WTC11 (cell line): ENCODE measurements around the gene CSK.

ENCODE experiments used
- NR2C2 ChIP-seq: sonication (generic); formaldehyde crosslinking; IDR thresholded peaks from 2 replicates; pipeline ENCODE4 v1.8.0; 2022; ENCODE audit warnings: mild to moderate bottlenecking, missing genetic modification reagents
- ZNF396 ChIP-seq: fragments of 250-450 bp; sonication (Bioruptor Pico); IDR thresholded peaks from 2 replicates; pipeline ENCODE4 v1.8.0; 2021; ENCODE audit warnings: mild to moderate bottlenecking, moderate library complexity, borderline replicate concordance
- TF ChIP-seq, protein P1 (sequence below): fragments of 200-600 bp; IDR thresholded peaks from 2 replicates; pipeline ENCODE4 v1.8.0; 2022; ENCODE audit warnings: antibody characterized with exemption
- TF ChIP-seq, protein P2 (sequence below): sonication (generic); formaldehyde crosslinking; IDR thresholded peaks from 2 replicates; pipeline ENCODE4 v1.8.1; 2023; ENCODE audit warnings: mild to moderate bottlenecking, missing genetic modification reagents, moderate library complexity
- TF ChIP-seq, protein P3 (sequence below): sonication (generic); formaldehyde crosslinking; IDR thresholded peaks from 2 replicates; pipeline ENCODE4 v1.8.0; 2023; ENCODE audit warnings: missing genetic modification reagents, mild to moderate bottlenecking, borderline replicate concordance

DNA sequence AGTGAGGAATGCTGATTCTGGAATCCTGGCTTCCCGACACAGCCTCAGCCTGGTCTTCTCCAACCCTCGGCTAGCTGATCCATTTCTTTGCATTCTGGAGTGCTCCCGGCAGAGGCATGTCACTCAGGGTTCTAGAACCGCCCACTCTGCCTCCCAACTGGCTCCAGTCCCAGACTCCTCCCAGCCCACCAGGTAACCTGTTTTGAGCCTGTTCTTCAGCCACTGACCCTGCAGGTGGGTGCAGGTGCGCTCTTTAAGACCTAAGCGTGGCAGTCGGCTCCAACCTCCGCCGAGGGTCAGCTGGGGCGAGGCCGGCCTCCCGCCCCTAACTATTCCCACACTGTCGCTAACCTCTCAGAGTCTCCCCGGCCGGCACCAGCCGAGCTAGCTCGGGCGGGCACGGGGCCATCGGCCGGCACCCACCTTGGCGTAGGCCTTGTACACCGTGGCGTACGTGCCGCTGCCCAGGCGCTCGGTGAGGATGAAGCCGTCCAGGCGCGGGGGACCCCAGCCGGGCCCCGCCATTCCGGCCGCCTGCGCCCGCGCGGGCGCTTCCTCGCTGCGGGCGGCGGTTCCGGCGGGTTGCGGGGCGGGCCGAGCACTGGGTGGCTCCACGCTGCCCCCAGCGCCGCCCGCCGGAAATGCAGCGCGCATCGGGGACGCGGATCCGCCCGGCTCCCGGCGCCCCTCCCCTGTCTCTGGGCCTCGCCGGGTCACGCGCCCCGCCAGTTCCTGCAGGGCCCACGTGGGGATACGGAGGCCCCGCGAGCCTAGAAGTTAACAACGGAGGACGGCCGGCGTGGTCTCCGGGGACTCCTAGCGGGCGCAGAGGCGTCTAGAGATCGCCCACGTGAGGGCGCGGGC is 60.9 kb downstream of the CSK start, which contains the start of gene ULK3:
- TF ChIP-seq ZNF396 (CRISPR knock-in tag): no peak
- TF ChIP-seq, protein P1, sequence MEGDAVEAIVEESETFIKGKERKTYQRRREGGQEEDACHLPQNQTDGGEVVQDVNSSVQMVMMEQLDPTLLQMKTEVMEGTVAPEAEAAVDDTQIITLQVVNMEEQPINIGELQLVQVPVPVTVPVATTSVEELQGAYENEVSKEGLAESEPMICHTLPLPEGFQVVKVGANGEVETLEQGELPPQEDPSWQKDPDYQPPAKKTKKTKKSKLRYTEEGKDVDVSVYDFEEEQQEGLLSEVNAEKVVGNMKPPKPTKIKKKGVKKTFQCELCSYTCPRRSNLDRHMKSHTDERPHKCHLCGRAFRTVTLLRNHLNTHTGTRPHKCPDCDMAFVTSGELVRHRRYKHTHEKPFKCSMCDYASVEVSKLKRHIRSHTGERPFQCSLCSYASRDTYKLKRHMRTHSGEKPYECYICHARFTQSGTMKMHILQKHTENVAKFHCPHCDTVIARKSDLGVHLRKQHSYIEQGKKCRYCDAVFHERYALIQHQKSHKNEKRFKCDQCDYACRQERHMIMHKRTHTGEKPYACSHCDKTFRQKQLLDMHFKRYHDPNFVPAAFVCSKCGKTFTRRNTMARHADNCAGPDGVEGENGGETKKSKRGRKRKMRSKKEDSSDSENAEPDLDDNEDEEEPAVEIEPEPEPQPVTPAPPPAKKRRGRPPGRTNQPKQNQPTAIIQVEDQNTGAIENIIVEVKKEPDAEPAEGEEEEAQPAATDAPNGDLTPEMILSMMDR: peak; percentile 76
- TF ChIP-seq, protein P2, sequence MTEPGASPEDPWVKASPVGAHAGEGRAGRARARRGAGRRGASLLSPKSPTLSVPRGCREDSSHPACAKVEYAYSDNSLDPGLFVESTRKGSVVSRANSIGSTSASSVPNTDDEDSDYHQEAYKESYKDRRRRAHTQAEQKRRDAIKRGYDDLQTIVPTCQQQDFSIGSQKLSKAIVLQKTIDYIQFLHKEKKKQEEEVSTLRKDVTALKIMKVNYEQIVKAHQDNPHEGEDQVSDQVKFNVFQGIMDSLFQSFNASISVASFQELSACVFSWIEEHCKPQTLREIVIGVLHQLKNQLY (CRISPR knock-in tag): no peak; the same call in 1 of the 2 replicates
- no peak for TF ChIP-seq NR2C2 (CRISPR knock-in tag)
- TF ChIP-seq, protein P3, sequence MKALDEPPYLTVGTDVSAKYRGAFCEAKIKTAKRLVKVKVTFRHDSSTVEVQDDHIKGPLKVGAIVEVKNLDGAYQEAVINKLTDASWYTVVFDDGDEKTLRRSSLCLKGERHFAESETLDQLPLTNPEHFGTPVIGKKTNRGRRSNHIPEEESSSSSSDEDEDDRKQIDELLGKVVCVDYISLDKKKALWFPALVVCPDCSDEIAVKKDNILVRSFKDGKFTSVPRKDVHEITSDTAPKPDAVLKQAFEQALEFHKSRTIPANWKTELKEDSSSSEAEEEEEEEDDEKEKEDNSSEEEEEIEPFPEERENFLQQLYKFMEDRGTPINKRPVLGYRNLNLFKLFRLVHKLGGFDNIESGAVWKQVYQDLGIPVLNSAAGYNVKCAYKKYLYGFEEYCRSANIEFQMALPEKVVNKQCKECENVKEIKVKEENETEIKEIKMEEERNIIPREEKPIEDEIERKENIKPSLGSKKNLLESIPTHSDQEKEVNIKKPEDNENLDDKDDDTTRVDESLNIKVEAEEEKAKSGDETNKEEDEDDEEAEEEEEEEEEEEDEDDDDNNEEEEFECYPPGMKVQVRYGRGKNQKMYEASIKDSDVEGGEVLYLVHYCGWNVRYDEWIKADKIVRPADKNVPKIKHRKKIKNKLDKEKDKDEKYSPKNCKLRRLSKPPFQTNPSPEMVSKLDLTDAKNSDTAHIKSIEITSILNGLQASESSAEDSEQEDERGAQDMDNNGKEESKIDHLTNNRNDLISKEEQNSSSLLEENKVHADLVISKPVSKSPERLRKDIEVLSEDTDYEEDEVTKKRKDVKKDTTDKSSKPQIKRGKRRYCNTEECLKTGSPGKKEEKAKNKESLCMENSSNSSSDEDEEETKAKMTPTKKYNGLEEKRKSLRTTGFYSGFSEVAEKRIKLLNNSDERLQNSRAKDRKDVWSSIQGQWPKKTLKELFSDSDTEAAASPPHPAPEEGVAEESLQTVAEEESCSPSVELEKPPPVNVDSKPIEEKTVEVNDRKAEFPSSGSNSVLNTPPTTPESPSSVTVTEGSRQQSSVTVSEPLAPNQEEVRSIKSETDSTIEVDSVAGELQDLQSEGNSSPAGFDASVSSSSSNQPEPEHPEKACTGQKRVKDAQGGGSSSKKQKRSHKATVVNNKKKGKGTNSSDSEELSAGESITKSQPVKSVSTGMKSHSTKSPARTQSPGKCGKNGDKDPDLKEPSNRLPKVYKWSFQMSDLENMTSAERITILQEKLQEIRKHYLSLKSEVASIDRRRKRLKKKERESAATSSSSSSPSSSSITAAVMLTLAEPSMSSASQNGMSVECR: peak; percentile 93
